HTERT RPE-1 (cell line): ENCODE data around the gene SERPINB11.
"Not testable (repeated sequence)": the region's sequence is repeated elsewhere in the genome, so short reads cannot be mapped to it uniquely, and the experiment has no call there.

ENCODE experiments used
- in situ Hi-C: fragments of 300-500 bp; cut with MboI; formaldehyde crosslinking; loops from 4 replicates; pipeline ENCODE4 v1.14.3; 2020; ENCODE audit warnings: low sequenced_read_pairs

Gene SERPINB11

GRCh38 chr18:63725682-63726480 is 23.1 kb downstream of the SERPINB11 start:
- in situ Hi-C loops, result no loop called here

DNA sequence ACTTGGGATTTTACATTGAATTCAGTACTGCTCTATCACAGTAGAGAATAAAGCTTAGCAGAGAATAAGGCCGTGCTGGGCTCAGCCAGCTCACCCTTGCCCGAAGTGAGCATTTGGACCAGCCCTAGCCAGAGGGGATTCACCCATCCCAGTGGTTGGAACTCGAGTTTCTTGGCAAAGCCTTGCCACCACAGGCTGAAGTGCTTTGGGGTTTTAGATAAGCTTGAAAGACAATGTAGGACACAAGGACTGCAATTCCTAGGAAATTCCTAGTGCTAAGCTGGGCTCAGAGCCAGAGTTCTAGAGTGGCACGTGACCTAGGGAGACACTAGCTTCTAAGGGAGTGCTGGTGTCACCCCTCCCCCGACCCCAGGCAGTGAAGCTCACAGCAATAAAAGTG is 28.0 kb downstream of the SERPINB11 start:
- in situ Hi-C loops, result no loop called here

DNA sequence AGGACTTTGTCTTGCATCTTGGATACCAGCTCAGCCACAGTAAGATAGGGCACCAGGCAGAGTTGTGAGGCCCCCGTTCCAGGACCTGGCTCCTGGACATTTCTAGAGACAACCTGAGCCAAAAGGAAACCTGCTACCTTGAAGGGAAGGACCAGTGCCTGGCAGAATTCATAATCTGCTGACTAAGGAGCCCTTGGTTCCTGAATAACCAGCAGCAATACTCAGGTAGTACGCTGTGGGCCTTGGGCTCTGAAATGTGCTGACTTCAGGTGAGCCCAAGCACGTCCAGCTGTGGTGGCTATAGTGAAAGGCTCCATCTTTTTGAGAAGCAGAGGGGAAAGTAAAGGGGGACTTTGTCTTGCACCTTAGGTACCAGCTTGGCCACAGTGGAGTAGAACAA is 28.5 kb downstream of the SERPINB11 start:
- in situ Hi-C loops, result no loop called here

- in situ Hi-C loops, result no loop called here
Observed at GRCh38 chr18:63736876-63737275, 34.1 kb downstream of the SERPINB11 start.

DNA sequence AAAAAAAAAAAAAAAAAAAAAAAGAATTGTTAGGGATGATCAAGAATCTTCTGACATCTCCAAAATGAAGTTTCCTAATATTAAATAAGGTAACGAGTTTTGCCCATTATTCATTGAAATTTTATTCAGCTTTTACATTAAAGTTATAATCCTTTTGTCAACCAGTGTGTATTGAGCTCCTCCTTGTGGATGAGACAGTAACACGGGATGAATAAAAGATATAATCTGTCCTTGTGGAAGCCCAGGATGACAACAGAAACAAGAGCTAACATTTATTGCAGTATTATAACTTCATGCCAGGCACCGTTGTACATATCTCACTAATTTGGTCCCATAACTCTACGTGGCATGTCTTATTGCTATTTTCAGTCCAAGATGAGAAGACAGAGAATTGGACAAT is 39.0 kb downstream of the SERPINB11 start:
- in situ Hi-C loops, result no loop called here

- in situ Hi-C loops, result no loop called here
Observed at GRCh38 chr18:63747006-63747405, 44.2 kb downstream of the SERPINB11 start.

- in situ Hi-C loops, result no loop called here
Observed at GRCh38 chr18:63749489-63749888, 46.7 kb downstream of the SERPINB11 start.

DNA sequence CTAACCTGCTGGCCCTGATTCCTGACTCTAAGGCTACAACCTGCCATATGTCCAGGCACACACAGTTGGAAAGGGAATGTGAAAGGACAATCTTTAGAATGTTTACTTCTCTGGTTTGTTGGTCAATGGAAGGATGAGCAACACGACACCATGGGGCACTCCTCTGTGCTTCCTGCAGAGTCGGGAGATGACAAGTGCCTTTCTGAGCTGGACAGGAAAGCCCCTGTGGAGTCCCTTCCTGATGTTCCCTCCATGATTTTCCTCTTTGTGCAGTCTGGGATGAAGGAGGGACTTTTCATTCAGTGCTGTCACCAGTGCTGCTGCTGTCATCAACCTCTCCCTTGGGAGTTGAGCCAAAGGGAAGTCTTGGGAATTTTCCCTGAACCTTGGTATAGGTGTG is 49.9 kb downstream of the SERPINB11 start:
- in situ Hi-C loops, result no loop called here

DNA sequence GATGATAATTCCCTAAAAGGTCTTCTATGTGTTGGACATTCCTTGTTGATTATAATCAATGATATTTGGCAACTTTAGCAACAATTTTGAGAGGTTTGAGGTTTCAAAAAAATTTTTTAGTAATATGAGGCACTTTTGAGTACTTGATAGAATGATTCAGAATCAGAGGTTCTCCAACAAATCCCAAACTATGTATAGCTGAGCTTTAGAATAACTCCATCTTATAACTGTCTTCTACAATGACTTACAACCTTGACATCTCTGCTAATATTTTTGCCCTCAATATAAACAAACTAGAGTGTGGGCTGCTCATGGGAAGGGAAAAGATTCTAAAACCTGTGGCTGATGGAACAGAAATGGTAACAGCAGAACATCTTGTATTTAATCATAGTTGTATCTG is 50.9 kb downstream of the SERPINB11 start:
- in situ Hi-C loops, result no loop called here

DNA sequence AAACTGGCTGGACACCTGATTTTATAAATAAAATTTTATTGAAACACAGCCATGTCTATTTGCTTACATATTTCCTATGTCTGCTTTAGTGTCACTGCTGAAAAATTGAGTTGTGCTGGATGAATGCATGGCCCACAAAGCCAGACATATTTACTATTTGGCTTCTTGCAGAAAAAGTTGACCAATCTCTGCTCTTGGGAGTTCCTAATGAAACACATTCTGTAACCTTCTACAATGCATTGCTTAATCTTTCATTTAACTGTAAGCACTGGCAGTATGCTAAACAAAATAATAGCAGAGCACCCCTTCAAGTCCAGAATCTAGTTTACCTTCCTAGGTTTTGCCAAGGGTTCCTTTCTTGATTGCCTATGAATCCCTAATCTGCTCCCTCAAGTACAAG is 54.8 kb downstream of the SERPINB11 start:
- in situ Hi-C loops, result no loop called here

DNA sequence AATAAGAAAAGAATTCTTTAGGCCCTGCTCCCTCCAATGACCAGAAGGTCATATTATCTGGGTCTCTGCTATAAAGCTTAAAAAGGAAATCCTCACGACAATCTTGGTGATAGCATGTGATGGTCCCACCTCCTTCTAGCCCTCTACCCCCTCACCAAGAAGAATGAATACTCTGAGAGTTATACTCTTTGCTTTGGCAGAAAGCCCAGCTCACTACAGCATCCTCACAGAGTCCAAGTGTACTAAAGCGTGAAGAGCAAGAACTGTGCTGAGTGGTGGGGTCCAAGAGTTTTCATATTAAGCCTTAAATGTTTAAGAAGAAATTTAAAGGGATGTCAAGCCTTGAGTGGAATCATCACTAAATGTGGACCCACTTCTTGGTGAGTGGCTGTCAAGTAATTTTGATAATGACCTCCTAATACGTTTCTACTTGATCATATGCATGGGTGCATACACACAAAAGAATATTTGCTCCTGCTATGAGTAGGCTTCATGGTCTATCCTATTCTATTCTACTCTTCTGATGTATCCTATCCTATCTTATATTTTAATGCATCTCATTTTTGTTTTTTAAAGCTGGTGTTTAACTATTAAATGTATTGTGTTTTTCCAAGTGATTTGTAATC is 56.0 kb downstream of the SERPINB11 start:
- in situ Hi-C loops, result no loop called here

- in situ Hi-C loops, result not testable (repeated sequence)
Observed at GRCh38 chr18:63759786-63760185, 57.0 kb downstream of the SERPINB11 start.

GRCh38 chr18:63762518-63762917 is 59.8 kb downstream of the SERPINB11 start:
- in situ Hi-C loops, result no loop called here

- in situ Hi-C loops, result no loop called here
Observed at GRCh38 chr18:63763831-63764600, 61.3 kb downstream of the SERPINB11 start.

- in situ Hi-C loops, result no loop called here
Observed at GRCh38 chr18:63765837-63766236, 63.1 kb downstream of the SERPINB11 start.
